Smooth muscle cell (in vitro differentiated cells): ENCODE results near the gene OSBPL1A. TPM values are rescaled to one million over a fixed set of nuclear protein-coding genes. Genes with fewer than 3 reads are reported as not detected.

Experiments
- DNase-seq: peaks from one replicate; lab custom pipeline; 2025; ENCODE audit not compliant: unreplicated experiment; lab: John Stamatoyannopoulos, UW
- H2AFZ ChIP-seq: fragments of 200-600 bp; sonication (generic); 2 replicates; pipeline ENCODE4 v1.6.0; 2016; ENCODE audit warnings: antibody characterized with exemption, low read depth, mild to moderate bottlenecking
- H3F3A ChIP-seq: fragments of 200-600 bp; sonication (generic); 2 replicates; pipeline ENCODE4 v1.6.0; 2017; ENCODE audit warnings: antibody characterized with exemption, low read depth
- H3K27ac ChIP-seq: fragments of 200-600 bp; sonication (generic); 2 replicates; pipeline ENCODE4 v1.5.1; 2016; ENCODE audit warnings: low read depth, mild to moderate bottlenecking
- H3K27me3 ChIP-seq: fragments of 200-600 bp; sonication (generic); 2 replicates; pipeline ENCODE4 v1.6.1; 2016; ENCODE audit warnings: low read depth, mild to moderate bottlenecking
- H3K36me3 ChIP-seq: fragments of 200-600 bp; sonication (generic); 2 replicates; pipeline ENCODE4 v1.5.1; 2016; ENCODE audit warnings: low read depth
- H3K4me1 ChIP-seq: fragments of 200-600 bp; sonication (generic); 2 replicates; pipeline ENCODE4 v1.5.1; 2016; ENCODE audit warnings: low read depth
- H3K4me2 ChIP-seq: fragments of 200-600 bp; sonication (generic); 2 replicates; pipeline ENCODE4 v1.6.0; 2016; ENCODE audit warnings: mild to moderate bottlenecking
- H3K4me3 ChIP-seq: fragments of 200-600 bp; sonication (generic); 2 replicates; pipeline ENCODE4 v1.5.1; 2016; ENCODE audit warnings: mild to moderate bottlenecking
- H3K79me2 ChIP-seq: fragments of 200-600 bp; sonication (generic); 2 replicates; pipeline ENCODE4 v1.6.0; 2016; ENCODE audit warnings: low read depth, mild to moderate bottlenecking
- H3K9ac ChIP-seq: fragments of 200-600 bp; sonication (generic); 2 replicates; pipeline ENCODE4 v1.6.0; 2016; ENCODE audit warnings: low read depth
- H3K9me3 ChIP-seq: fragments of 200-600 bp; sonication (generic); replicated peaks from 2 replicates; pipeline ENCODE4 v1.5.1; 2016; ENCODE audit warnings: low read depth
- H4K20me1 ChIP-seq: fragments of 200-600 bp; sonication (generic); 2 replicates; pipeline ENCODE4 v1.6.0; 2016; ENCODE audit warnings: low read depth
- WGBS: methylation state at CpG from one replicate; pipeline ENCODE4 v1.1.7; 2016; ENCODE audit warnings: low lambda C conversion rate; 5-methylcytosine and 5-hydroxymethylcytosine counted together
- polyA plus RNA-seq: library from polyadenylated mRNA; unstranded; fragments of >200 nt; fragmentation: Nextera tagmentation; extraction: Ambion mirVana; gene quantifications from 2 replicates; pipeline ENCODE4 v1.2.1, GENCODE V29; 2016
- total RNA-seq: library from RNA; depleted of rRNA; stranded (reverse); fragments of >200 nt; gene quantifications from 2 replicates; pipeline ENCODE4 v1.2.3, GENCODE V29; 2014
- TF ChIP-seq, protein P1 (sequence below): fragments of 200-600 bp; sonication (generic); IDR thresholded peaks from 2 replicates; pipeline ENCODE4 v1.5.1; 2017; ENCODE audit warnings: borderline replicate concordance, mild to moderate bottlenecking, antibody characterized with exemption; ENCODE audit not compliant: insufficient read depth, poor library complexity, severe bottlenecking

Gene OSBPL1A
- total and polyA plus RNA-seq, 2 experiments from 2014 or later = 15.3 to 23.4 TPM

DNA sequence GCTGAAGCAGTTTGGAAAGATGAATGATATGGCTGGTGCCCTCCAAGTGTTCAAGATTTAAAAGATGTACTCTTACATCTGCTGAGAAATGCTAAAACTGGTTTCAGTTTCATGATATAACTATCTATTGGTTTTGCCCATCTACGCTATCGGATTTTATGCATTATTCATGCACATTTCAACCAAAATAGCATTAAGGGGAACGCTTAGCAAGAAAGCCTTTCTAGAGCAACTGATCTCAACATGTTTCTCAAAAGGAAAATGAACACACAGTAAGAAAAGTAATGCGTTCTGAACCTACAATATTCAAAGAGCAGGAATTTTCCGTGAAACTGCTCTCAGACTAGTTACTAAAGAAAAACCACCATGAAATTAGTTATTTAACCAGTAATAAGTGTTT lies 164.8 kb downstream of the OSBPL1A start:
- no peak overlapping the region for H3K27ac ChIP-seq
- H3K4me1 ChIP-seq = no peaks in the 10 kb centered on the region
- TF ChIP-seq, protein P1, sequence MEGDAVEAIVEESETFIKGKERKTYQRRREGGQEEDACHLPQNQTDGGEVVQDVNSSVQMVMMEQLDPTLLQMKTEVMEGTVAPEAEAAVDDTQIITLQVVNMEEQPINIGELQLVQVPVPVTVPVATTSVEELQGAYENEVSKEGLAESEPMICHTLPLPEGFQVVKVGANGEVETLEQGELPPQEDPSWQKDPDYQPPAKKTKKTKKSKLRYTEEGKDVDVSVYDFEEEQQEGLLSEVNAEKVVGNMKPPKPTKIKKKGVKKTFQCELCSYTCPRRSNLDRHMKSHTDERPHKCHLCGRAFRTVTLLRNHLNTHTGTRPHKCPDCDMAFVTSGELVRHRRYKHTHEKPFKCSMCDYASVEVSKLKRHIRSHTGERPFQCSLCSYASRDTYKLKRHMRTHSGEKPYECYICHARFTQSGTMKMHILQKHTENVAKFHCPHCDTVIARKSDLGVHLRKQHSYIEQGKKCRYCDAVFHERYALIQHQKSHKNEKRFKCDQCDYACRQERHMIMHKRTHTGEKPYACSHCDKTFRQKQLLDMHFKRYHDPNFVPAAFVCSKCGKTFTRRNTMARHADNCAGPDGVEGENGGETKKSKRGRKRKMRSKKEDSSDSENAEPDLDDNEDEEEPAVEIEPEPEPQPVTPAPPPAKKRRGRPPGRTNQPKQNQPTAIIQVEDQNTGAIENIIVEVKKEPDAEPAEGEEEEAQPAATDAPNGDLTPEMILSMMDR = no peak
- H3K9me3 ChIP-seq = no peaks in the 10 kb centered on the region
- no peaks in the 10 kb centered on the region for H3F3A ChIP-seq
- no peaks in the 10 kb centered on the region for H4K20me1 ChIP-seq
- no peak for DNase-seq
- H3K27me3 ChIP-seq = no peaks in the 10 kb centered on the region
- H3K4me3 ChIP-seq = no peak overlapping the region
- WGBS = 96% methylated on average over 5 of the region's 5 CpGs
- no peak overlapping the region for H2AFZ ChIP-seq
- no peaks in the 10 kb centered on the region for H3K79me2 ChIP-seq
- no peaks in the 10 kb centered on the region for H3K36me3 ChIP-seq
- no peak overlapping the region for H3K4me2 ChIP-seq
- no peak overlapping the region for H3K9ac ChIP-seq

- no peak overlapping the region for H2AFZ ChIP-seq
- WGBS = 90% methylated on average over 8 of the region's 8 CpGs
- H3K9me3 ChIP-seq = no peaks in the 10 kb centered on the region
- H3K9ac ChIP-seq = no peak overlapping the region
- H3F3A ChIP-seq = no peaks in the 10 kb centered on the region
- no peaks in the 10 kb centered on the region for H4K20me1 ChIP-seq
- no peak overlapping the region for H3K4me2 ChIP-seq
- no peak overlapping the region for H3K27ac ChIP-seq
- TF ChIP-seq, protein P1 = no peak
- H3K4me3 ChIP-seq = no peak overlapping the region
- H3K79me2 ChIP-seq = no peaks in the 10 kb centered on the region
- H3K4me1 ChIP-seq = no peaks in the 10 kb centered on the region
- no peaks in the 10 kb centered on the region for H3K27me3 ChIP-seq
- no peak for DNase-seq
- H3K36me3 ChIP-seq = no peaks in the 10 kb centered on the region
These were observed 165.6 kb downstream of the OSBPL1A start for GRCh38 chr18:24231773-24232735.

DNA sequence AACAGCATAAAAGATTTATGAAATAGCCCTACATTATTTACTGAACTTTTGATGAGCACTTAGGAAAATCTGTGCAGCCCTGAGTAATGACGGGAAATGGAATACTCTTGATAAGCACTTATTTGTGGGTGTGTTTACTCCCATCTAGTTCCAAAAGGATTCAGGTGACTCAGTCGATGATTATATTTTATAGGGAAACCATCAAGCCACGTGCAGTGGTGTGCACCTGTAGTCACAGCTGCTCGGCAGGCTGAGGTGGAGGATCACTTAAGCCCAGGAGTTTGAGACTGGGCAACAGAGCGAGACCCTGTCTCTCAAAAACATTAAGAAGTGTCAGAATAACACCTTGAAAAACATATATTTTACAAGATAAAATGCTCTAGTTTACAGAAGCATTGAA lies 166.9 kb downstream of the OSBPL1A start:
- TF ChIP-seq, protein P1 = no peak
- H3K79me2 ChIP-seq = no peaks in the 10 kb centered on the region
- H3K27ac ChIP-seq = no peak overlapping the region
- H2AFZ ChIP-seq = no peak overlapping the region
- no peaks in the 10 kb centered on the region for H4K20me1 ChIP-seq
- WGBS = 94% methylated on average over 5 of the region's 5 CpGs
- no peaks in the 10 kb centered on the region for H3K9me3 ChIP-seq
- H3K4me3 ChIP-seq = no peak overlapping the region
- H3K9ac ChIP-seq = no peak overlapping the region
- no peaks in the 10 kb centered on the region for H3K36me3 ChIP-seq
- no peaks in the 10 kb centered on the region for H3K4me1 ChIP-seq
- DNase-seq = no peak
- no peaks in the 10 kb centered on the region for H3F3A ChIP-seq
- H3K4me2 ChIP-seq = no peak overlapping the region
- H3K27me3 ChIP-seq = no peaks in the 10 kb centered on the region
